Tibial nerve (tissue), 4 donors: ENCODE data around the gene ATP1A4.

ENCODE experiments used
- EP300 ChIP-seq, 2 donors: sonication (generic); formaldehyde crosslinking; IDR thresholded peaks; one replicate each; pipeline ENCODE4 v1.6.1; 2017; ENCODE audit warnings: antibody characterized with exemption in 2 of 2, mild to moderate bottlenecking in 1 of 2
- POLR2A ChIP-seq, 2 donors: fragments of 450-650 bp; IDR thresholded peaks; one replicate each; pipeline ENCODE4 v1.6.1; 2017; ENCODE audit warnings: antibody characterized with exemption in 2 of 2, mild to moderate bottlenecking in 2 of 2, moderate library complexity in 2 of 2
- TF ChIP-seq, protein P1 (sequence below), 5 experiments: fragments of 200-600 bp in 3 of 5; fragments of 450-650 bp in 2 of 5; sonication (generic) in 3 of 5; IDR thresholded peaks; one replicate each; pipeline ENCODE4 v1.5.1; 2016 to 2019; ENCODE audit warnings: antibody characterized with exemption in 5 of 5, mild to moderate bottlenecking in 3 of 5, moderate library complexity in 2 of 5

DNA sequence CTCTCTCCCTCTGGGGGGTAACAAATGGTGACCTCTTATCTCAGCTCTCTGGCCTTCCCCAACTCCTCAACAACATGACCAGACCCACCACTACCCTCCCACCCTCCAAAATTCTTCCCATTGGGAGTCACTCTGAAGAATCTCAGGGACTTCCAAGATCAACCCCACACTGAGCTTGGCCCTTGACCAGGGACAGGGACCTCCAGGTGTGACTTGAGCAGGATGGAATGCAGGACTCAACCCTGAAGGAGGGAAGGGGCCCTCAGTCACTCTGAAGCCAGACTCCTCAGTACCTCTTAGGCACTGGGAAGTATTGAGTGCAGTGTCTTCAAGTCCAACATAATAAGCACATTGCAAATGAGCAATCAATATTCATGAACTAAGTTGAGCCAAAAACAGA is 40.8 kb downstream of the ATP1A4 start:
- TF ChIP-seq, protein P1, sequence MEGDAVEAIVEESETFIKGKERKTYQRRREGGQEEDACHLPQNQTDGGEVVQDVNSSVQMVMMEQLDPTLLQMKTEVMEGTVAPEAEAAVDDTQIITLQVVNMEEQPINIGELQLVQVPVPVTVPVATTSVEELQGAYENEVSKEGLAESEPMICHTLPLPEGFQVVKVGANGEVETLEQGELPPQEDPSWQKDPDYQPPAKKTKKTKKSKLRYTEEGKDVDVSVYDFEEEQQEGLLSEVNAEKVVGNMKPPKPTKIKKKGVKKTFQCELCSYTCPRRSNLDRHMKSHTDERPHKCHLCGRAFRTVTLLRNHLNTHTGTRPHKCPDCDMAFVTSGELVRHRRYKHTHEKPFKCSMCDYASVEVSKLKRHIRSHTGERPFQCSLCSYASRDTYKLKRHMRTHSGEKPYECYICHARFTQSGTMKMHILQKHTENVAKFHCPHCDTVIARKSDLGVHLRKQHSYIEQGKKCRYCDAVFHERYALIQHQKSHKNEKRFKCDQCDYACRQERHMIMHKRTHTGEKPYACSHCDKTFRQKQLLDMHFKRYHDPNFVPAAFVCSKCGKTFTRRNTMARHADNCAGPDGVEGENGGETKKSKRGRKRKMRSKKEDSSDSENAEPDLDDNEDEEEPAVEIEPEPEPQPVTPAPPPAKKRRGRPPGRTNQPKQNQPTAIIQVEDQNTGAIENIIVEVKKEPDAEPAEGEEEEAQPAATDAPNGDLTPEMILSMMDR (IDR thresholded peaks at IDR 0.05) = no peak
- TF ChIP-seq POLR2A (IDR thresholded peaks at IDR 0.05) (no peak), EP300 (IDR thresholded peaks at IDR 0.05) (no peak)
